GM21360 (cell line): ENCODE results near the gene AGTRAP.

ENCODE experiments used
- ATAC-seq: cut with Tn5 transposase; IDR thresholded peaks from one replicate; pipeline ENCODE4 v1.9.1; 2021; ENCODE audit warnings: mild to moderate bottlenecking, moderate library complexity; ENCODE audit not compliant: unreplicated experiment

AGTRAP gene

GRCh38 chr1:11757047-11757446 lies 21.1 kb downstream of the AGTRAP start:
- ATAC-seq: no peak

DNA sequence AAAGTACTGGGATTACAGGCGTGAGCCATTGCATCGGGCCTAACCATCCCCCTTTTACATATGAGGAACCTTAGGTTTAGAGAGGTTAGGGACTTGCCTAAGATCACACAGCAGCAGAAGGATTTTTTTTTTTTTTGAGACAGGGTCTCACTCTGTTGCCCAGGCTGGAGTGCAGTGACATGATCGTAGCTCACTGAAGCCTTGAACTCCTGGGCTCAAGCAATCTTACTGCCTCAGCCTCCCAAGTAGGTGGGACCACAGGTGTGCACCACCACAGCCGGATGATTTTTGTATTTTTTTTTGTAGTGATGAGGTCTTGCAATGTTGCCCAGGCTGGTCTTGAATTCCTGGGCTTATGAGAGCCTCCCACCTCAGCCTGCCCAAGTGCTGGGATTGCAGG lies 23.9 kb downstream of the AGTRAP start:
- no peak for ATAC-seq

DNA sequence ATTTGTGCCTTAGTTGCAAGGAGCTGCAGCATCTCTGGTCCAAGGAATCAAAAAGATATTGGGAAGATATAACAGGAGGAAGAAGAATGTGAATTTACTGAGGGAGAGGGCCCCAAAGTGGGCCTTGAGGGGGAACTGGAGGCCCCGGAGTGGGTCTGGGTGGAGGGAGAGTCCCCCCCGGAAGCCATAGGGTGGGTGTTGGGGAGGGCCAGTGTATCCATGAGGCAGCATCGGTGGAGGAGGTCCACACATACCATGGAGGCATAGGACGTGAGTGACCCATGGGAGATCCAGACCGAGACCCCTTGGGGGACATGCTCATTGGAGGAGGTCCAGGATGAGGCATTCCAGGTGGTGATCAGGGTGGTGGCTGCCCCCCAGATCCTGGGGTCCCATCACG lies 25.3 kb downstream of the AGTRAP start:
- no peak for ATAC-seq

DNA sequence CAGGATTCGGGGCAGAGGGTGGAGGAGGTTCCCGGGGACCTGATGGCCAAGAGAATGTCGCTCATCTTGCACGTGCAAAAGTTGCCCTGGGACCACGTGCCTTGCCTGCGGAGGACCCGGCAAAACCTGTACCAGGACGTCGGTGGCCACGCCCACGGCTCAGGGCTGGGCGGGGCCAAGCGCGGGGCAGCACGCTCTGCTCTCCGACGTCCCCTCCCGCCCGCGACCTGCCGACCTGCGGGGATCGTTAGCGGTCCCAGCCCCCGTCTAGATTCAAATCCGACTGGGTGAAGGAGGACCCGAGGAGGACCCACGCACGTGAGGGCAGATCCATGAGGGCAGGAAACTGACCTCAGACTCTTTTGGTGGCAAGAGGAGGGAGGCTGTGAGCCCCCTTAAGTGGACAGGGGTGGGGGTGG lies 26.1 kb downstream of the AGTRAP start, which contains the start of gene C1orf167:
Gene C1orf167 (plus strand): TSS at position 206 of the 419 bp plus-strand sequence. CDS start 2,208 bp downstream, outside the sequence.
- ATAC-seq: no peak

DNA sequence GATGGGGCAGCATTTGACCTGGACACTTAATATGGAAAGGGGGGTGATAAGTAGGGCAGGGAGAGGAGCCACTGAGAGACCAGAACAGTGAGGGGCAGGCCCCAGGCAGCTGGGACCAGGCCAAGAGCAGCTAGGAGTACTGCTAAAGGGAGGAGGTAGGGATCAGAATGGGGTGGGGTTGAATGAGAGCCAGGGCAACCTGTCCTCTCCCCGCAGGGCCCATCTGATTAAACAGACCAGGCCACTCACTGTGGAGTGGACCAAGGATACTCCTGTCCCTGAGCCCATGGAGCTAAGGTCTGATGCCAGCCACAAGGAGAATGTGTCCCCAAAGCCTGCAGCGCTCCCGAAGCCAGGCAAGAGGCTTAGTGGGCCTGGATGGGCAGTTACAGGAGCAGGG lies 28.2 kb downstream of the AGTRAP start:
- no peak for ATAC-seq

- ATAC-seq: no peak
These were observed 28.6 kb downstream of the AGTRAP start for GRCh38 chr1:11764519-11764918.

DNA sequence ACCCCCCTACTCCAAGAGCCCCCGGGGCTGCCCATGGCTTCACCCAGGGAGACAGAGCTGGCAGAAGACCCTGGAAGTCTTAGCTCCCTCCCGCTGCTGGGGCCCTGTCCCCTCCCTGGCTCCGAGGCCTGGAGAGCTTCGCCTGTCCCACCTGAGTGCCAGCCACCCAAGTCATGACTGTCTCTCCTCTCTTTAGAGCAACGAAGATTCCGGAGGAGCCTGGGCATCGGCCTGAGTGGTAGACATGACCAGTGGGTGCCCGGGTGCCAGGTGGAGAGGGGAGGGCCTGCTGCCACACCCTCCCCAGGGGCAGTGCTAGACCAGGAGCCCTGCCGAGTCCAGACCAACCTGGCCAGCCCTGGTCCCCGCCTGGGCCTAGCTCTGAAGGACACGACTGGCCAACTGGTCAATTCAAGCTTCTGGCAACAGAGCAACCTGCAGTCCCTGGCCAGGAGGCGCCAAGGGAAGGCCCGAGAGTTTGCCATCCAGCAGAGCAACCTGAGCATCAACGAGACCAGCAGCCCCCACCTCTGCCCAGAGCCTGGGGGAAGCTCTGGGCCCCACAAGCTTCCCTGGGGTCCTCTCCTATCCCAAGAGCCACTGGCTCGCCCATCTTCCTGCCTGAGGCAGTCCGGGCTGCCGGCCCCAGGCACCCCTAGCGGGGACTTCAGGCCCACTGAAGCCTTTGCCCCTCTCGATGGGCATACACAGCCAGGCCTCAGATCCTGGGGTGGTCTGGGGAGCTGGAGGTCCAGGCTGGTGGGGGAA lies 29.9 kb downstream of the AGTRAP start:
- no peak for ATAC-seq

DNA sequence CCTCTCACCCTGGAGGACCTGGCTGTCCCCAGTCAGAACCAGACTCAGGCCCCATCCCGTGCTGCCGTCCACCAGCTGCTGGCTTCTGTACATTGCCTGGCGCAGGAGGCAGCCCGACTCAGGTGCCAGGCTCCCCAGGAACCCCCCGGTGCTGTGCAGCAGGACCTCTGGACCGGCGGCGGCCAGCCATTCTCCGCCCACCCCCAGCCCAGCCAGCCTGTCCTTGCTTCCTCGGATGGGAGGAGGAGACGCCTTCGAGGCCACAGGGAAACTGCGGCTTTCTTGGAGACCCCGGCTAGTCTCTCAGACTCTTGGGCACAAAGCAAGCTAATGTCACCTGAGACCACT lies 30.5 kb downstream of the AGTRAP start:
- no peak for ATAC-seq

GRCh38 chr1:11767922-11768704 lies 32.2 kb downstream of the AGTRAP start:
- ATAC-seq: no peak

- no peak for ATAC-seq
These were observed 32.9 kb downstream of the AGTRAP start for GRCh38 chr1:11768821-11769220.

DNA sequence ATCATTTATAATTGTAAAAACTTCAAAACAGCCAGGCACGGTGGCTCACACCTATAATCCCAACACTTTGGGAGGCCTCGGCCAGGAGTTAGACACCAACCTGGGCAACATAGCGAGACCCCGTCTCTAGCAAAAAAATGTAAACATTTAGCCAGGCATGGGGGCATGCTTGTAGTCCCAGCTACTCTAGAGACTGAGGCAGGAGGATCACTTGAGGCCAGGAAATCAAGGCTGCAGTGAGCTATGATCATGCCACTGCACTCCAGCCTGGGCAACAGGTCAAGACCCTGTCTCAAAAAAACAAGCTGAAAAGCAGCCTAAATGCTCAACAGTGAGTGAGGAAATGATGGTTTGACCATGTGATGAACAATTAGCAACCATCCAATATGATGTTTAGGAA lies 33.3 kb downstream of the AGTRAP start:
- no peak for ATAC-seq

DNA sequence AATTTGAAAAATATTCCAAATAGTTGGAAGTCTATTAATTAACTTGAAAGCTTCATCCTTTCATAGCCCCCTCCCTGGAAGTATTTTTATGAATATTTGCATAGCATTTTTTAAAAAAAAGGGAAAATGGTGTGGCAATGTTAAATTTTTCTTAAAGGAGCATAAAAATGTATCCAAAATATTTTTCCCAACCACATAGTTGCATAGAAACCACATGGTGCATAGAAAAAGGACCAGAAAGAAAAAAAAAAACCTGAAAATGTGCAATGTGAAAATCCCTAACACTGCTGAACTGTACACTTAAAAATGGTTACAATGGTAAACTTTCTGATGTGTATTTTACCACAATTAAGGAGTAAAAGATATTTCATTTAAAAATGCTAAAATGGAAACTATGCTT lies 34.1 kb downstream of the AGTRAP start:
- ATAC-seq: no peak

DNA sequence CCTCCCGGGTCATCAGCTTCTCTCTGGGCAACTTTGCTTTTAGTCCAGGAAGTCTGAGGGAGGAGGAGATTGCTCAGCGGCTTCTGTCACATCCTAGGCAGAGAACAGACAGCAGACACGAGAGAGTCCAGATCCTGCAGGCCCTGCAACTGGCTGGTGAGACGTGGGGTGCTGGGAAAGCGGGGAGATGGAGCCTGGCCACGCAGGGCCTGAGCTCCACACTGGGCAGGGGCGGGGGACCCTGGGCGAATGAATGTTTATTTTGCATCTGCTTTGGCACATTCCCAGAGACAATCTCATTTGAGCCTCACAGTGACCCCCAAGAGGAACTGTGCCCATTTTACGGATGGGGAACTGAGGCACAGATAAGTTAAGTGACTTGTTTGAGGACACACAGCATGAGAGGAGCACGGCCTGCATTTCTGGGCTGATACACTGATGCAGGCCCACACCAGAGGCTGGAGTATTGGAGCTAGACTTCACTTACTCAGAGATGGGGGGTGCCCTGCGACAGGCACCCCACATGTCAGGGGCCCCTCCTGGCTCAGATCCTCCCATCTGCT lies 35.6 kb downstream of the AGTRAP start:
- no peak for ATAC-seq

- no peak for ATAC-seq
These were observed 36.5 kb downstream of the AGTRAP start for GRCh38 chr1:11772458-11772857.

DNA sequence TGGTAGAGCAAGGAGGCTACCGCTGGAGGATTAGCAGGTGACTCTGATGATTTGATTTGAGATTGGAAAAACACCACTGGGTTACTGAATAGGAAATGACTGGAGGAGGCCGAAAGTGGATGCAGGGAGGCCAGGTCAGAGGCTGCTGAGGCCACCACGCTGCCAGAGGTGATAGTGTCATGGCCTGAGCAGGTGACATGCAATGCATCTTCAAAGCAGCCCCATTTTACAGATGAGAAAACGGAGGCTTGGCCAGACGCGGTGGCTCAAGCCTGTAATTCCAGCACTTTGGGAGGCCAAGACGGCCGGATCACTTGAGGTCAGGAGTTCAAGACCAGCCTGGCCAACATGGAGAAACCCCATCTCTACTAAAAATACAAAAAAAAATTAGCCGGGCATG lies 38.8 kb downstream of the AGTRAP start:
- no peak for ATAC-seq

GRCh38 chr1:11777658-11778322 lies 41.9 kb downstream of the AGTRAP start:
- no peak for ATAC-seq

DNA sequence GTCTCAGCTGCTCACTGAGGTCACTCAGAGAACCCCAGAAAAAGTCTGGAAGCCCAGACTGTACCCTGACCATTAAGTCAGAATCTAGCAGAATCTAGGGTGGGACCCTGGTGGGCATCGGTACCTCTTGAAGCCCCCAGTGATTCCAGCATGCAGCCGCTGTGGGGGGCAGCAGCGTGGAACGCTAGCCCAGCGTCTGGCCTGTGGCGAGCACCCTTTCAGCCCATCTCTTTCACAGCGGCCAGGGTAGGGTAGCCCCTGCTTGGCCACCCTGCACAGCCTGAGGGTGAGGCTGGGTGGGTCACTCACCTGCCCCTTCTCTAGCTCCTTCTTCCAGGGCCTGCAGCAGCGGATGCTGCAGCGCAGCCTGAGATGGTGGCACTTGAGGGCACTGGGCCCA lies 42.4 kb downstream of the AGTRAP start:
- ATAC-seq: no peak

DNA sequence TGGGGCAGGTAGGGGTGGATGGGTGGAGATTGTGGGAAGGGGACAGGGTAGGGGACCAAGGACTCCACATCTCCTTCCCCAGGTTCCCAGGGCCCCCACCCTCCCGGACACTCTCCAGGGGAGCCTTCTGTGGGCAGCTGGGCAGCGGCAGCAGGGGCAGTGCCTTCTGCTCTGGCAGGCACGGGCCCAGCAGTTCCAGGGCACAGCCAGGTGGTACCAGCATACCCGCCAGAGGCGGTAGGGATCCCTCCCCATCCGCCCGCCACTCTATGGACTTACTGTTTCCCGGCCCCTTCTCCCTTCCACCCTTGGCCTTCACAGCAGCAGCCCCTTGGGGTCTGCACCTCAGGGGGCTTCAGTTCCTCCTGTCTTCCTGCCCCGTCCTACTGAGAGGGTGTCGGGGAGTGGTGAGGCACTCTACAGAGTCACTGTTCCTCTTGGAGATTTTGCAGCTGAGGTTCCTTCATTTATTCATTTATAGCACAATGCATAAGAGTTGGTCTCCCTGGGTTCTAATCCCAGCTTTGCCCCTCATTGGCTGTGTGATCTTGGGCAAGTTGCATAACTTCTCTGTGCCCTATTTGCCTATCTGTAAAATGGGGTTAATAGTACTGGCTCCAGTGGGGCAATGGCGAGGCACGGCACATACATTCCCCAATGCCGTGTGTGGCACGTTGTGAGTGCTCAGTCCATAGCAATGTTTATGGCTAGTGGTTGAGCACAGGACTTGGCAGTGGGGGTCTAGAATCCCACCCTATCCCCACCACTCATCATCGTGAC lies 43.1 kb downstream of the AGTRAP start:
- ATAC-seq: no peak

DNA sequence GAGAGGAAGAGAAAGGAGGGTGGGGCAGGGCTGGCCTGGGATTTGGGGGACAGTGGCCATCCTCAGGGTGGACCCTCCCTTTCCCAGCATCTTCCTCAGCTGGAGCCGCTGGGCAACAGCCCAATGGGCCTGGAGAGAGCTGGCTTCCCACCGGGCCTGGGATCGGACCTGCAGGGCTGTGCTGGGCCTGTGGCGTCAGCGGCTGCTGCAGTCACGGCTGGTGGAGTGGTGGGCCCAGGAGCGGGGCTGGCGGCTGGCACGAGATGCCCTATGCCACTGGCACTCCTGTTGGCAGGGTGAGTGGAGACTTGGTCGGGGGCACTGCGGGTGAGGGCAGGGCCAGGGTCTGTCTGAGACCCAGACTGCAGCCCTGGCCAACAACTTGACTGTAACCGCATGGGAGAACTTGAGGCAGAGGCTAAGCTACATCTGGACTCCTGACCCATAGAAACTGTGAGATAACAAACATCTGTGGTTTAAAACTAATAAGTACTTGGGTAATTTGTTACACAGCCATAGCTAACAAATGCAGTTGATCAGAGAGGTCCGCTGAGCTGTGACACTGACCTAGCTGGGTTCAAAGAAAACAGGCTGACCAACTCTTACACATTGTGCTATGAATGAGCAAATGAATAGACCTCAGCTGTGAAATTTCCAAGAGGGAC lies 43.9 kb downstream of the AGTRAP start:
- ATAC-seq: no peak
